ENCODE measurements around the gene ALDH3B2. TPM values are rescaled to one million over a fixed set of nuclear protein-coding genes. Genes with fewer than 3 reads are reported as not detected.
A peak's percentile ranks its signal among the peaks of the same experiment; 100 is the strongest.

The ALDH3B2 gene
- total and polyA plus RNA-seq, 2 donors from 2014 or later, result 1.6 to 2.1 TPM

- no peaks in the 10 kb centered on the region for H3K9me3 ChIP-seq (ENCODE audit: control insufficient read depth in 2 of 3, insufficient read depth in 1 of 3, low read length in 3 of 3)
- TF ChIP-seq, protein P1, sequence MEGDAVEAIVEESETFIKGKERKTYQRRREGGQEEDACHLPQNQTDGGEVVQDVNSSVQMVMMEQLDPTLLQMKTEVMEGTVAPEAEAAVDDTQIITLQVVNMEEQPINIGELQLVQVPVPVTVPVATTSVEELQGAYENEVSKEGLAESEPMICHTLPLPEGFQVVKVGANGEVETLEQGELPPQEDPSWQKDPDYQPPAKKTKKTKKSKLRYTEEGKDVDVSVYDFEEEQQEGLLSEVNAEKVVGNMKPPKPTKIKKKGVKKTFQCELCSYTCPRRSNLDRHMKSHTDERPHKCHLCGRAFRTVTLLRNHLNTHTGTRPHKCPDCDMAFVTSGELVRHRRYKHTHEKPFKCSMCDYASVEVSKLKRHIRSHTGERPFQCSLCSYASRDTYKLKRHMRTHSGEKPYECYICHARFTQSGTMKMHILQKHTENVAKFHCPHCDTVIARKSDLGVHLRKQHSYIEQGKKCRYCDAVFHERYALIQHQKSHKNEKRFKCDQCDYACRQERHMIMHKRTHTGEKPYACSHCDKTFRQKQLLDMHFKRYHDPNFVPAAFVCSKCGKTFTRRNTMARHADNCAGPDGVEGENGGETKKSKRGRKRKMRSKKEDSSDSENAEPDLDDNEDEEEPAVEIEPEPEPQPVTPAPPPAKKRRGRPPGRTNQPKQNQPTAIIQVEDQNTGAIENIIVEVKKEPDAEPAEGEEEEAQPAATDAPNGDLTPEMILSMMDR (IDR thresholded peaks at IDR 0.05; ENCODE audit: borderline replicate concordance, extremely low read depth, insufficient read depth), result no peak
- no peaks in the 10 kb centered on the region for H3K27me3 ChIP-seq (ENCODE audit: control insufficient read depth, insufficient read depth, low read length)
- H3K27ac ChIP-seq (ENCODE audit: low read depth in 2 of 2, low read length in 2 of 2), result no peak overlapping the region
- DNase-seq, result no peak
- H3K4me3 ChIP-seq (ENCODE audit: low read length in 3 of 3), result no peak overlapping the region
- no peak for FAIRE-seq
- H3K4me1 ChIP-seq (ENCODE audit: control insufficient read depth in 2 of 3, insufficient read depth in 2 of 3, low read depth in 1 of 3, low read length in 3 of 3), result peaks cover 0 to 9% (median 0%) of the 10 kb centered on the region in 3 donors
- H3K9ac ChIP-seq (ENCODE audit: low read length in 3 of 3), result no peak overlapping the region
- H3K36me3 ChIP-seq (ENCODE audit: control insufficient read depth in 2 of 3, insufficient read depth in 3 of 3, low read length in 3 of 3), result no peaks in the 10 kb centered on the region
- intact Hi-C loops (cut with DNase I), result no loop called here
Measured at GRCh38 chr11:67670316-67671210, 3.9 kb downstream of the ALDH3B2 start.

GRCh38 chr11:67668192-67668551 lies 6.3 kb downstream of the ALDH3B2 start:
- intact Hi-C loops (cut with DNase I), result no loop called here
- no peaks in the 10 kb centered on the region for H3K27me3 ChIP-seq (ENCODE audit: control insufficient read depth, insufficient read depth, low read length)
- no peak overlapping the region for H3K27ac ChIP-seq (ENCODE audit: low read depth in 2 of 2, low read length in 2 of 2)

DNA sequence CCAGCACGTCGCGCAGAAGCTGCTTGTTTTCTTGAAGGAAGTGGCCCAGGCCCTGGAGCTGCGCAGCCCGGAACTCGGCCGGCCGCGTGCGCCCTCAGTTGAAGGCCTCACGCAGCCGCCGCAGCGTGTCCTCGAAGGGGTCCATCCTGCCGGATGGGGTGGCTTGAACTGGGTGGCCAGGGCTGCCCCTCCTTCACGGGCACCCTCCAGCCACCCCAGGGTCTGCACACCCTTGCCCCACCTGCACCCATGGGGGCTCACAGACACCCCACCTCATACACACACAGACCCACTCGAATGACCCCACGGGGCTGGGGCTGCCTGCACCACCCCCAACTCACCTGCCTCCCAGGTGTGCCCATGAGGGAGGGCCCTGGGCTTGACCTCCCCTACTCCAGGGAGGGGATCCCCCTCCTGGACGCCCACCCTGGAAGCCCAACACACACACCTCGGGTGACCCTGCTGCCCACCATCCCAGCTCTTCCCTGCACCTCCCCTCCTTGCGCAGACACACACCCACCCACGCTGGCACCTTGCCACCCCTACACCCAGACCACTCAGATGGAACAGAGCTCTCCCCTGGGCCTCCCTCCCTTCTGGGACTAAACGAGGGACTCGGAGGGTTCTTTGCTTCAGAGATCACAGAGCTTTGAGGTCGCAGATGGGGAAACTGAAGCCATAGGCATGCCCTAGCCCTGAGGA lies 6.8 kb downstream of the ALDH3B2 start:
- H3K4me3 ChIP-seq (ENCODE audit: low read length in 3 of 3), result no peak overlapping the region
- H3K27ac ChIP-seq (ENCODE audit: low read depth in 2 of 2, low read length in 2 of 2), result no peak overlapping the region
- FAIRE-seq (no peak), DNase-seq (peak; percentile 72 to 87 (median 81))
- H3K4me1 ChIP-seq (ENCODE audit: control insufficient read depth in 2 of 3, insufficient read depth in 2 of 3, low read depth in 1 of 3, low read length in 3 of 3), result no peaks in the 10 kb centered on the region
- TF ChIP-seq, protein P1 (IDR thresholded peaks at IDR 0.05; ENCODE audit: borderline replicate concordance, extremely low read depth, insufficient read depth), result no peak
- H3K36me3 ChIP-seq (ENCODE audit: control insufficient read depth in 2 of 3, insufficient read depth in 3 of 3, low read length in 3 of 3), result no peaks in the 10 kb centered on the region
- intact Hi-C loops (cut with DNase I), result no loop called here
- no peak overlapping the region for H3K9ac ChIP-seq (ENCODE audit: low read length in 3 of 3)
- no peaks in the 10 kb centered on the region for H3K27me3 ChIP-seq (ENCODE audit: control insufficient read depth, insufficient read depth, low read length)
- no peaks in the 10 kb centered on the region for H3K9me3 ChIP-seq (ENCODE audit: control insufficient read depth in 2 of 3, insufficient read depth in 1 of 3, low read length in 3 of 3)

More at GRCh38 chr11:67668192-67668551, 6.3 kb downstream of the ALDH3B2 start:
- H3K36me3 ChIP-seq (ENCODE audit: control insufficient read depth in 2 of 3, insufficient read depth in 3 of 3, low read length in 3 of 3), result no peaks in the 10 kb centered on the region
- DNase-seq (no peak), FAIRE-seq (no peak)
- H3K4me3 ChIP-seq (ENCODE audit: low read length in 3 of 3), result peak overlapping the region in 1 of 3 donors; percentile 28
- H3K4me1 ChIP-seq (ENCODE audit: control insufficient read depth in 2 of 3, insufficient read depth in 2 of 3, low read depth in 1 of 3, low read length in 3 of 3), result no peaks in the 10 kb centered on the region
- TF ChIP-seq, protein P1 (IDR thresholded peaks at IDR 0.05; ENCODE audit: borderline replicate concordance, extremely low read depth, insufficient read depth), result no peak
- no peaks in the 10 kb centered on the region for H3K9me3 ChIP-seq (ENCODE audit: control insufficient read depth in 2 of 3, insufficient read depth in 1 of 3, low read length in 3 of 3)
- no peak overlapping the region for H3K9ac ChIP-seq (ENCODE audit: low read length in 3 of 3)

All from kidney (tissue), 14 donors.